ENCODE data around the gene PACSIN2.

GRCh38 chr22:42871146-42872050 is 143.6 kb downstream of the PACSIN2 start:
- TF ChIP-seq CTCF (IDR thresholded peaks at IDR 0.05) (no peak), POLR2A (IDR thresholded peaks at IDR 0.05) (no peak)

Measured in thyroid gland (tissue), 4 donors.